Choroid plexus epithelial cell (primary cell): ENCODE results near the gene ANKRD29.

ENCODE experiments used
- DNase-seq: peaks from one replicate; pipeline ENCODE4 v3.0.0-alpha.2; 2010; ENCODE audit warnings: low read depth
- H3K4me3 ChIP-seq: 2 replicates; pipeline ENCODE4 v1.5.1; 2011; ENCODE audit warnings: low read depth, mild to moderate bottlenecking, control low read depth, low read length, moderate library complexity
- CTCF ChIP-seq: conservative IDR thresholded peaks from 2 replicates; pipeline ENCODE4 v1.5.1; 2011; ENCODE audit warnings: low read depth, mild to moderate bottlenecking, control low read depth, inconsistent platforms, low read length, moderate library complexity

ANKRD29 gene

GRCh38 chr18:23636071-23636399, 26.7 kb downstream of the ANKRD29 start:
- H3K4me3 ChIP-seq, result no peak overlapping the region
- DNase-seq, result no peak
- no peak for TF ChIP-seq CTCF

DNA sequence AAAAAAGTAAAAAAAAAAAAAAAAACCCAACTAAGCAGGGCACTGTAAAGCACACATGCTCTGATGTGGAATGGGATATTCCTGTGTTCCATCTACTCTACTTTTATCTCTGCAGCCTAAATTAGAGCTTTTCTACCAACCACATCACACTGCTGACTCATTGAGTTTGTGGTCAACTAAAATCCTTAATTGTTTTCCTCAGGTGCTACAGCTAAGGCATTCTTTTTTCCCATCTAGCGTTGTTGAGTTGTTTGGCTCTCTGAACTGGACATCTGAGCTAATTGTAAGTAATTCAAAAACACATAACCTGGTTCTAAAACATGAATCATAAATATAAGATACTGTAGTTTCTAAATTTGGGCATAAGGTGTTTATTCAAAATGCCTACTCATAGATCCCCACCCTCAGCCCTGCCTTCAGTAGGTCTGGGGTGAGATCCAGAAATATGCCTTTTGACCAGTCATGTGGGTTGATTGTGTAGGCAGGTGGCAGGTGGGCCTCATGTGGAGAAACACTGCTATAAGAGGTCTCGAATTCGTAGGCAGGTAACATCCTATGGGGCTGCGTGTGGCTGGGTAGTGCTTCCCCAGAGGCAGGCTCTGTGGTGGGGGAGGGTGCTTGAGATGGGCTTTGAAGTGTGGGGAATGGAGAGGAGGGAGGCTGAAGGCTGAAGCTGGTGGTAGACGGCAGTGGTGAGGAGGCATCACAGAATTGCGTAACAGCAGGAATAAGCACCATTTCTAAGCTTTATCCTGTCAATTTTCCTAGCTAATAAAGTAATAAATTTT, 27.2 kb downstream of the ANKRD29 start:
- TF ChIP-seq CTCF, result no peak
- H3K4me3 ChIP-seq, result no peak overlapping the region
- DNase-seq, result no peak

GRCh38 chr18:23634692-23635091, 28.0 kb downstream of the ANKRD29 start:
- TF ChIP-seq CTCF, result no peak
- no peak overlapping the region for H3K4me3 ChIP-seq
- DNase-seq, result peak; percentile 20

GRCh38 chr18:23632615-23633014, 30.1 kb downstream of the ANKRD29 start:
- no peak for DNase-seq
- H3K4me3 ChIP-seq, result no peak overlapping the region
- TF ChIP-seq CTCF, result no peak

DNA sequence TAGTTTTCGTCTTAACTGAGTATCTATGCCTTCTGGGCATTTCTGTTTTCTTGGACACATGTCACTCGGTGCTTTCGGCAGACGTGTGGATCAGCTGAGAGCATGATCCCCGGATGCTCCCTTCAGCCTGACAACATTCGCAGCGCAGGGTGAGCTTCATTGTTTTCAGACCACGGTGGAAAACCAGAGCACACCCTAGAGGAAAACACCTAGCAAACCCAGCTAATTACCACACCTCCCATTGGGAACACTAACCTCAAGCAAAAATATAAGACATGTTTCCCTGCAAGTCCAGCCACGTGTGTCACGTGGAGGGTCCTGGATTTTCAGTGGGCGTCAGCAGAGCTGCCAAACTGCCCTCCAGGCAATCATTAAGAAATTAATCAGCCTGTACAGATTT, 31.0 kb downstream of the ANKRD29 start:
- H3K4me3 ChIP-seq, result no peak overlapping the region
- DNase-seq, result no peak
- no peak for TF ChIP-seq CTCF

- H3K4me3 ChIP-seq, result no peak overlapping the region
- no peak for TF ChIP-seq CTCF
- no peak for DNase-seq
Observed at GRCh38 chr18:23631312-23631711, 31.4 kb downstream of the ANKRD29 start.

DNA sequence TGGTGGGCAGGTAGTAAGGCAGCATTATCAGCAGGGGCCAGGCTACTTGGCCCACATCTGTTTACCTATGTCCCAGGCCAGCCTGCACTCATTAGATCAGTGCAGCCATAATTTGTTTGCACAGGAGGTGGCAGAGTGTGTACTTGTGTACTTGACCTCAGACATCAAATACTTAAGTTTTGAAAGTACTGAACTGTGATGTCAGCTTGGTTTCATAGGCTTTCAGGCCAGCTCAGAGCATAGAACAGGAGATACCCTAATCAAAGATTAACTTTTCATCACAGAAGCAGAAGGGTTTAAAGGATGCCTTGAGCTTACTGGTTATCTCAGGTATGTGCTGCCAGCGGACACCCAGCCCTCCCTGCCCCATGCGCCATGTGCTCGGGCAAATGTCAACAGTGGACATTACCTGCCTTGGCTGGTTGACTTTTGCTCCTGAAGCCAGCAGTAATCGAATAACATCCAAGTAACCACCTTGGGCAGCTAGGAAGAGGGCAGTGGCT, 33.2 kb downstream of the ANKRD29 start:
- H3K4me3 ChIP-seq, result no peak overlapping the region
- TF ChIP-seq CTCF, result no peak
- no peak for DNase-seq
